Neural progenitor cell (in vitro differentiated cells): Measurements from ENCODE around the gene ZNF202. TPM values are rescaled to one million over a fixed set of nuclear protein-coding genes. Genes with fewer than 3 reads are reported as not detected.

Experiments used
- DNase-seq: peaks from one replicate; pipeline ENCODE4 v3.0.0-alpha.2; 2016; ENCODE audit warnings: low spot score
- H2AFZ ChIP-seq: fragments of 200-600 bp; sonication (generic); replicated peaks from 2 replicates; pipeline ENCODE4 v1.6.1; 2016; ENCODE audit warnings: antibody characterized with exemption
- H3F3A ChIP-seq: fragments of 200-600 bp; sonication (generic); 2 replicates; pipeline ENCODE4 v1.6.1; 2016; ENCODE audit warnings: antibody characterized with exemption, low read depth
- H3K27ac ChIP-seq: fragments of 200-600 bp; sonication (generic); 2 replicates; pipeline ENCODE4 v1.5.1; 2016; ENCODE audit warnings: mild to moderate bottlenecking
- H3K27me3 ChIP-seq: fragments of 200-600 bp; sonication (generic); 2 replicates; pipeline ENCODE4 v1.6.1; 2016; ENCODE audit warnings: mild to moderate bottlenecking, moderate library complexity
- H3K36me3 ChIP-seq: fragments of 200-600 bp; sonication (generic); 2 replicates; pipeline ENCODE4 v1.5.1; 2016
- H3K4me1 ChIP-seq: fragments of 200-600 bp; sonication (generic); 2 replicates; pipeline ENCODE4 v1.6.1; 2016; ENCODE audit warnings: mixed run types
- H3K4me2 ChIP-seq: fragments of 200-600 bp; sonication (generic); 2 replicates; pipeline ENCODE4 v1.6.1; 2016
- H3K4me3 ChIP-seq: fragments of 200-600 bp; sonication (generic); 2 replicates; pipeline ENCODE4 v1.5.1; 2016
- H3K79me2 ChIP-seq: fragments of 200-600 bp; sonication (generic); 2 replicates; pipeline ENCODE4 v1.6.1; 2016; ENCODE audit warnings: low read depth
- H3K9ac ChIP-seq: fragments of 200-600 bp; sonication (generic); 2 replicates; pipeline ENCODE4 v1.6.1; 2016
- H3K9me3 ChIP-seq: fragments of 200-600 bp; sonication (generic); 2 replicates; pipeline ENCODE4 v1.5.1; 2016; ENCODE audit warnings: low read depth
- H4K20me1 ChIP-seq: fragments of 200-600 bp; sonication (generic); 2 replicates; pipeline ENCODE4 v1.6.1; 2016; ENCODE audit warnings: low read depth
- H3K27ac Mint-ChIP-seq: 3 replicates; pipeline ENCODE4 v1.8.0; 2021; ENCODE audit warnings: mixed read lengths
- H3K27me3 Mint-ChIP-seq: 2 replicates; pipeline ENCODE4 v1.8.0; 2022; ENCODE audit warnings: low read depth, mild to moderate bottlenecking, inconsistent platforms, moderate library complexity, mixed read lengths; ENCODE audit not compliant: insufficient read depth
- H3K36me3 Mint-ChIP-seq: 3 replicates; pipeline ENCODE4 v1.8.0; 2021; ENCODE audit warnings: mixed read lengths
- H3K4me1 Mint-ChIP-seq: 3 replicates; pipeline ENCODE4 v1.8.0; 2021; ENCODE audit warnings: mixed read lengths
- H3K4me3 Mint-ChIP-seq: 3 replicates; pipeline ENCODE4 v1.8.0; 2021; ENCODE audit warnings: mild to moderate bottlenecking, moderate library complexity, mixed read lengths
- H3K9me3 Mint-ChIP-seq: 3 replicates; pipeline ENCODE4 v1.8.0; 2020; ENCODE audit warnings: mixed read lengths
- EZH2 ChIP-seq: fragments of 200-600 bp; sonication (generic); IDR thresholded peaks from 2 replicates; pipeline ENCODE4 v1.6.1; 2017; ENCODE audit warnings: antibody characterized with exemption, mild to moderate bottlenecking, moderate library complexity
- EZH2phosphoT487 ChIP-seq: fragments of 200-600 bp; sonication (generic); IDR thresholded peaks from 2 replicates; pipeline ENCODE4 v1.6.1; 2017; ENCODE audit warnings: antibody characterized with exemption
- total RNA-seq: library from RNA; depleted of rRNA; stranded (reverse); fragments of >200 nt; gene quantifications from 2 replicates; pipeline ENCODE4 v1.2.3, GENCODE V29; 2015; ENCODE audit warnings: low replicate concordance
- TF ChIP-seq, protein P1 (sequence below): fragments of 200-600 bp; sonication (generic); IDR thresholded peaks from 2 replicates; pipeline ENCODE4 v1.5.1; 2017; ENCODE audit warnings: antibody characterized with exemption, mild to moderate bottlenecking

Gene ZNF202
- total RNA-seq, 1 donor from 2014 or later = 16.4 TPM

DNA sequence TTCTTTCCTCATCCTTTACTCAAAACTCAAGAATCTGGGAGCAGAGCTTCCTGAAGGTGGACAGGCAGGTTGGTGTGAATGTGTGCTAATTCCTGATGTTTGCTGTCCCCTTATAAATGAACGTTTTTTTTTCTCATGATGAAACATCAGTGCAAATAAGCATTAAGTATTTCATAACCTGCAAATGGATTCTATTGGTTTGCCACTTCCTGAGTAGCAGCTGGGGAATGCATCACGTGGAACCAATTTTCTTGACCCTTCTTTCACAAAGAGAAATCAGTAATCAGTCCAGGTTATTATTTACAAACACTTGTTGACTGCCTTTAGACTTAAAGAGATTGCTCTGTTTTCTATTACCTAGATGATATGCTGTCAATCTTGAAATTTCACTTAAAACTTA lies 46.9 kb downstream of the ZNF202 start:
- TF ChIP-seq, protein P1, sequence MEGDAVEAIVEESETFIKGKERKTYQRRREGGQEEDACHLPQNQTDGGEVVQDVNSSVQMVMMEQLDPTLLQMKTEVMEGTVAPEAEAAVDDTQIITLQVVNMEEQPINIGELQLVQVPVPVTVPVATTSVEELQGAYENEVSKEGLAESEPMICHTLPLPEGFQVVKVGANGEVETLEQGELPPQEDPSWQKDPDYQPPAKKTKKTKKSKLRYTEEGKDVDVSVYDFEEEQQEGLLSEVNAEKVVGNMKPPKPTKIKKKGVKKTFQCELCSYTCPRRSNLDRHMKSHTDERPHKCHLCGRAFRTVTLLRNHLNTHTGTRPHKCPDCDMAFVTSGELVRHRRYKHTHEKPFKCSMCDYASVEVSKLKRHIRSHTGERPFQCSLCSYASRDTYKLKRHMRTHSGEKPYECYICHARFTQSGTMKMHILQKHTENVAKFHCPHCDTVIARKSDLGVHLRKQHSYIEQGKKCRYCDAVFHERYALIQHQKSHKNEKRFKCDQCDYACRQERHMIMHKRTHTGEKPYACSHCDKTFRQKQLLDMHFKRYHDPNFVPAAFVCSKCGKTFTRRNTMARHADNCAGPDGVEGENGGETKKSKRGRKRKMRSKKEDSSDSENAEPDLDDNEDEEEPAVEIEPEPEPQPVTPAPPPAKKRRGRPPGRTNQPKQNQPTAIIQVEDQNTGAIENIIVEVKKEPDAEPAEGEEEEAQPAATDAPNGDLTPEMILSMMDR = no peak
- TF ChIP-seq EZH2phosphoT487 = no peak
- no peak for TF ChIP-seq EZH2
- H3K27me3 ChIP-seq = no peaks in the 10 kb centered on the region
- H3K4me2 ChIP-seq = no peak overlapping the region
- no peaks in the 10 kb centered on the region for H3K9me3 ChIP-seq
- H3K79me2 ChIP-seq = no peaks in the 10 kb centered on the region
- no peak overlapping the region for H3K4me3 Mint-ChIP-seq
- H4K20me1 ChIP-seq = no peaks in the 10 kb centered on the region
- no peaks in the 10 kb centered on the region for H3K4me1 ChIP-seq
- H3K4me3 ChIP-seq = no peak overlapping the region
- H3K27ac ChIP-seq = no peak overlapping the region
- H3K9ac ChIP-seq = no peak overlapping the region
- no peaks in the 10 kb centered on the region for H3K9me3 Mint-ChIP-seq
- H3F3A ChIP-seq = no peaks in the 10 kb centered on the region
- H3K27me3 Mint-ChIP-seq = peaks cover 3% of the 10 kb centered on the region
- no peaks in the 10 kb centered on the region for H3K36me3 Mint-ChIP-seq
- H3K27ac Mint-ChIP-seq = no peak overlapping the region
- H3K36me3 ChIP-seq = no peaks in the 10 kb centered on the region
- no peak for DNase-seq
- no peaks in the 10 kb centered on the region for H3K4me1 Mint-ChIP-seq
- no peak overlapping the region for H2AFZ ChIP-seq

DNA sequence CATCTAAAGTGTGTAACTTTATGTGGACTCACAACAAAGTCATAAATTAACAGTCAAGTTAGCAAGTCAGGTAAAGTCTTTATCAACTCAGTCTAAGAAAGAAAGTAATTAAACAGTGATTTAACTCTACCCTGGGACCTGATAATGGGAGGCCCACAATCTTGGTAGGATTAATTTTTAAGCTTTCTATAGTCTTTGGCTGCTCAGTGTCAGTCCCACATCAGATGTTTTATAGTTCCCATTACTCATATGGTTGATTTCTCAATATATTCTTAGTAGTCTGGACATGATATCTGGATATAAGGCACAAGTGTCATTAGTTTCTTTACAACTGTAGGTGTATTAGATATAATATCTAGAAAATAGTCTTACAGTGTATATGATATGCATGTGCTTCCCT lies 48.5 kb downstream of the ZNF202 start:
- Mint-ChIP-seq H3K27ac (no peak overlapping the region), H3K9me3 (no peaks in the 10 kb centered on the region), H3K4me3 (no peak overlapping the region)

DNA sequence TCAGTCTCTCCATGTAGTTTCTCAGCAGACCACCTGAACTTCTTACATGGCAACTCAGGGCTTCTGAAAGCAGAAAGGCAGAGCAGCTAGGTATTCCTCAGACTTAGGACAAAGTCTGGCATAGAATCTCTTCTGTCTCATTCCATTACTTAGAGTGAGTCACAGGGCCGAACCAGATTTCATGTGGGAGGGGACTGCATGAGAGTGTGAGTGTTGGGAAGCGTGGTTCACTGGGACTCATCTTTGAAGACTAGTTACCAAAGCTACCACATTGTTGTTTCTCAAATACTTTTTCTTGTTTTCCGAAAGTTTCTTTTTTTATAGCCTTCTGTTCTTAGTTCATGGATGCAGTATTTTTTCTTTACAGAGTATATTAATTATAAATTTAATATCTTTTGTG lies 51.0 kb downstream of the ZNF202 start:
- Histone ChIP-seq H3K9ac (no peak overlapping the region), H3K4me3 (no peak overlapping the region), H3K36me3 (no peaks in the 10 kb centered on the region), H2AFZ (no peak overlapping the region), H3K27ac (no peak overlapping the region), H3K79me2 (no peaks in the 10 kb centered on the region), H3K4me1 (no peaks in the 10 kb centered on the region), H3K4me2 (no peak overlapping the region), H3K27me3 (no peaks in the 10 kb centered on the region), H3K9me3 (no peaks in the 10 kb centered on the region), H3F3A (no peaks in the 10 kb centered on the region), H4K20me1 (no peaks in the 10 kb centered on the region)
- Mint-ChIP-seq H3K4me3 (no peak overlapping the region), H3K27ac (no peak overlapping the region), H3K27me3 (peaks cover 3% of the 10 kb centered on the region), H3K9me3 (no peaks in the 10 kb centered on the region), H3K4me1 (no peaks in the 10 kb centered on the region), H3K36me3 (no peaks in the 10 kb centered on the region)
- TF ChIP-seq EZH2phosphoT487 (no peak), EZH2 (no peak)
- TF ChIP-seq, protein P1 = no peak
- no peak for DNase-seq

More for the DNA sequence above, 48.5 kb downstream of the ZNF202 start:
- H3K4me2 ChIP-seq = no peak overlapping the region
- no peaks in the 10 kb centered on the region for H3K36me3 ChIP-seq
- H3K9me3 ChIP-seq = no peaks in the 10 kb centered on the region
- H3K27me3 ChIP-seq = no peaks in the 10 kb centered on the region
- Mint-ChIP-seq H3K4me1 (no peaks in the 10 kb centered on the region), H3K27me3 (peaks cover 3% of the 10 kb centered on the region), H3K36me3 (no peaks in the 10 kb centered on the region)
- H3K4me1 ChIP-seq = no peaks in the 10 kb centered on the region
- H3F3A ChIP-seq = no peaks in the 10 kb centered on the region
- TF ChIP-seq, protein P1 = no peak
- no peak overlapping the region for H3K27ac ChIP-seq
- no peak overlapping the region for H2AFZ ChIP-seq
- no peaks in the 10 kb centered on the region for H3K79me2 ChIP-seq
- DNase-seq = no peak
- H3K9ac ChIP-seq = no peak overlapping the region
- H3K4me3 ChIP-seq = no peak overlapping the region
- H4K20me1 ChIP-seq = no peaks in the 10 kb centered on the region

DNA sequence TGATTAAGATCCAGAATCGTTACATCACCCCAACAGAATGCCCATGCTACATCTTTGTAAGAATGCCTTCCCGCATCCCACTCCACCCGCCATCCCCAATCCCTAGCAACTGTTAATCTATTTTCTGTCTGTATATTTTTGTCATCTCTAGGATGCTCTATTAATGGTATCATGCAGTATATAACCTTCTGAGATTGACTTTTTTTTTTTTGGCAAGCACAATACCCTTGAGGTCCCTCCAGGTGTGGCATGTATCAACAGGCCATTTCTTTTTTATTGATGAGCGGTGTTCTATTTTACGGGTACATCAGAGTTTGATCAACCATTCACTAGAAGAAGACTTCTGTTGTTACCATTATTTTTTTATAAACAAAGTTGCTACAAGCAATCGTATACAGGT lies 56.9 kb downstream of the ZNF202 start:
- no peak for TF ChIP-seq EZH2phosphoT487
- TF ChIP-seq, protein P1 = no peak
- TF ChIP-seq EZH2 = no peak
- H3K36me3 ChIP-seq = no peaks in the 10 kb centered on the region
- H3K27ac Mint-ChIP-seq = peak overlapping the region; percentile 13
- H3K27ac ChIP-seq = no peak overlapping the region
- no peaks in the 10 kb centered on the region for H3K9me3 ChIP-seq
- peaks cover 2% of the 10 kb centered on the region for H3K27me3 Mint-ChIP-seq
- no peak overlapping the region for H2AFZ ChIP-seq
- no peaks in the 10 kb centered on the region for H4K20me1 ChIP-seq
- H3K4me1 ChIP-seq = no peaks in the 10 kb centered on the region
- H3K4me3 ChIP-seq = no peak overlapping the region
- H3K4me1 Mint-ChIP-seq = peaks cover 17% of the 10 kb centered on the region
- H3K79me2 ChIP-seq = no peaks in the 10 kb centered on the region
- no peaks in the 10 kb centered on the region for H3K9me3 Mint-ChIP-seq
- H3K4me3 Mint-ChIP-seq = no peak overlapping the region
- H3K27me3 ChIP-seq = no peaks in the 10 kb centered on the region
- no peak for DNase-seq
- H3K9ac ChIP-seq = no peak overlapping the region
- no peaks in the 10 kb centered on the region for H3F3A ChIP-seq
- no peaks in the 10 kb centered on the region for H3K36me3 Mint-ChIP-seq
- no peak overlapping the region for H3K4me2 ChIP-seq
